SJCRH30 (cell line): ENCODE data around the gene SET. TPM values are rescaled to one million over a fixed set of nuclear protein-coding genes. Genes with fewer than 3 reads are reported as not detected.
"Not testable (repeated sequence)": the region's sequence is repeated elsewhere in the genome, so short reads cannot be mapped to it uniquely, and the experiment has no call there.

ENCODE experiments used
- DNase-seq, 2 experiments: peaks; one replicate each; pipeline ENCODE4 v3.0.0-alpha.2; 2015 to 2020
- H3K27ac ChIP-seq: fragments of 250-450 bp; sonication (Bioruptor Pico); 2 replicates; pipeline ENCODE4 v1.5.1; 2020; ENCODE audit warnings: mild to moderate bottlenecking, moderate library complexity
- H3K27me3 ChIP-seq: fragments of 250-450 bp; sonication (Bioruptor Pico); 2 replicates; pipeline ENCODE4 v1.5.1; 2020; ENCODE audit warnings: mild to moderate bottlenecking, moderate library complexity
- H3K36me3 ChIP-seq: fragments of 250-450 bp; sonication (Bioruptor Pico); 2 replicates; pipeline ENCODE4 v1.5.1; 2020; ENCODE audit warnings: mild to moderate bottlenecking, moderate library complexity
- H3K4me1 ChIP-seq: fragments of 250-450 bp; sonication (Bioruptor Pico); 2 replicates; pipeline ENCODE4 v1.5.1; 2020; ENCODE audit warnings: mild to moderate bottlenecking, moderate library complexity
- H3K4me3 ChIP-seq: fragments of 250-450 bp; sonication (Bioruptor Pico); 2 replicates; pipeline ENCODE4 v1.5.1; 2020; ENCODE audit warnings: mild to moderate bottlenecking, moderate library complexity
- H3K9me3 ChIP-seq: fragments of 250-450 bp; sonication (Bioruptor Pico); replicated peaks from 2 replicates; pipeline ENCODE4 v1.5.1; 2020; ENCODE audit warnings: mild to moderate bottlenecking, moderate library complexity
- total RNA-seq: library from RNA; depleted of rRNA; stranded (reverse); fragments of >200 nt; shearing (Covaris generic); gene quantifications from 2 replicates; pipeline ENCODE4 v1.2.3, GENCODE V29; 2014; rRNA removed

The SET gene, protein sequence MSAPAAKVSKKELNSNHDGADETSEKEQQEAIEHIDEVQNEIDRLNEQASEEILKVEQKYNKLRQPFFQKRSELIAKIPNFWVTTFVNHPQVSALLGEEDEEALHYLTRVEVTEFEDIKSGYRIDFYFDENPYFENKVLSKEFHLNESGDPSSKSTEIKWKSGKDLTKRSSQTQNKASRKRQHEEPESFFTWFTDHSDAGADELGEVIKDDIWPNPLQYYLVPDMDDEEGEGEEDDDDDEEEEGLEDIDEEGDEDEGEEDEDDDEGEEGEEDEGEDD
- 1,089 and 1,149 TPM in 2 replicates for total RNA-seq

DNA sequence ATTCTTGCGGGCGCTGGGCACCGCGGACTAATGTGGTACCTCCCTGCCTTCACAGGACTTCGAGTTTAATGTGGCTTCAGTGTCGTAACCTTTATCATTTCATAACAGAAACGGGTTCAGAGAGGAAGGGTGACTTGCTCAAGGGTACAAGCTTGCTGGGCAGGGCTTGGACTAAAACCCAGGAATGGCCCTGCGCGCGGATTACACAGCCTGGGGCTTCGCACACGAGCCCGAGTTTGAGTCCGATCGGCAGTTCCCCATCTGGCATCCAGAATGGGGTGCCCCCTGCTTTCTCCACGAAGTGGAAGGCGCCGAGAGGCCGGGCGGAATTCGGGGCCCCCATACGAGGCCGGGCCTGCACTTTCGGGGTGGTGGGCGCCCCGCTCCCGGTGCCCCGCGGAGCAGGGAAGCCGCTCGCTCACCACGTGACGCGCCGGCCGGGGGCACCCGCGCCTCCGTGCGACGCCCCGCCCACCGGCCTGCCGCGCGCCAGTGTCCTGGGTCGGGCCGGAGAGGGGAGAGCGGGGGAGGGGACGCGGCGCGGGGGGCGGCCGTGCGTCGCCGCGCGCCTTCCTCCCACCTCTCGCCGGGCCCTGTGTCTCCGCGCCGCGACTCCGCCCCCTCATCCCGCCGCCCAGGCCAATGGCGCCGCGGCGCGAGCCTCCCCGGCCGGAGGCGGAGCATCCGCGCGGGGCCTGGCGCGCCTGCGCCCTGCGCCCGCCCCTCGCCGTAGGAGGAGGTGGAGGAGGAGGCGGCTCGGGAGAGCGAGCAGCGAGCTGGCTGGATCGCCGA is at the start of gene SET:
Gene SET (plus strand): TSS at position 722 of the 792 bp plus-strand sequence. CDS start 361 bp downstream, outside the sequence.
- H3K4me1 ChIP-seq, result no peaks in the 10 kb centered on the region; the same call in 1 of the 2 replicates
- H3K27ac ChIP-seq, result peak within 1 kb of the TSS; percentile 67
- H3K4me3 ChIP-seq, result peak within 1 kb of the TSS; percentile 93
- peak; percentile 97 to 98 for DNase-seq
- H3K36me3 ChIP-seq, result peaks cover 35% of the 10 kb centered on the region
- no peaks in the 10 kb centered on the region for H3K9me3 ChIP-seq
- H3K27me3 ChIP-seq, result no peaks in the 10 kb centered on the region

DNA sequence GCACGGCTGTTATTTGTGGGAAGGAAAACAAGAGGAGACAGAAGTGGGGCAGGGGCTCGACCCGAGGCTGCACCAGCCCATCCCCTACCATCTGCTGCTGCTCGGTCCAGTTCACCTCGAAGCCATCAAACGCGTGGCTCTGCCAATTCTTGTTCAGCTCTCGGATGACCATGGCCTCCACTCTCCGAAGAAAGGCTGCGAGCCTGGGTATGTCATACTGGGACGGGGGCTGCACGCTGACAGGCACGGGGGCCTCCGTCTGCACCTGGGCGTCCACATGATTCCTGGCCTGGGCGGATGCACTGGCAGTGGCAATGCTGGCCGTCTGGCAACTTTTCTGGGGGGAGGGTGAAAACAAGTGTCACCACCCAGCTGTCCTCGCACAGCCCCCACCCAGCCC is 48.4 kb upstream of the SET start:
- Histone ChIP-seq H3K27ac (no peak overlapping the region), H3K4me3 (no peak overlapping the region), H3K27me3 (no peaks in the 10 kb centered on the region), H3K4me1 (peaks cover 13% of the 10 kb centered on the region), H3K9me3 (no peaks in the 10 kb centered on the region), H3K36me3 (peaks cover 10% of the 10 kb centered on the region)
- DNase-seq, result no peak

DNA sequence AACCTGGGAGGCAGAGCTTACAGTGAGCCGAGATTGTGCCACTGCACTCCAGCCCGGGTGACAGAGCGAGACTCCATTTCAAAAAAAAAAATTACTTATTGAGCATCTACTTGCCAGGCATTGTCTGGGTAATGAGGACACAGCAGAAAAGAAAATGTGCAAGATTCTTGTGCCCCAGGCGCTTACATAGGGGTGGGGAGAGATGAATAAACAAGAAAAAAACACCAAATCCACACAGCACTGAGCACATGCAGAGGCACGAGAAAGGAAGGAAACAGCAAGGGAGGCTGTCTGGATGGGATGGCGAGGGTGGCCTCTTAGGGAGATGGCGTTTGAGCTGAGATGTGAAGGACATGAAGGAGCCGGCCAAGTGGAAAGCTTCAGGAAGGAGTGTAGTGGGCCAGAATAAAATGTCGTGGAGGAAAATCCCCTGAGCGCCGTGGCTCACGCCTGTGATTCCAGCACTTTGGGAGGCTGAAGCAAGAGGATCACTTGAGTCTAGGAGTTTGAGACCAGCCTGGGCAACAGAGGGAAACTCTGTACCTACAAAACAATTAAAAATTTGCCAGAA is 46.3 kb upstream of the SET start:
- H3K4me3 ChIP-seq, result no peak overlapping the region
- no peaks in the 10 kb centered on the region for H3K9me3 ChIP-seq
- no peaks in the 10 kb centered on the region for H3K27me3 ChIP-seq
- H3K36me3 ChIP-seq, result peaks cover 10% of the 10 kb centered on the region
- no peaks in the 10 kb centered on the region for H3K4me1 ChIP-seq
- no peak for DNase-seq
- H3K27ac ChIP-seq, result no peak overlapping the region

DNA sequence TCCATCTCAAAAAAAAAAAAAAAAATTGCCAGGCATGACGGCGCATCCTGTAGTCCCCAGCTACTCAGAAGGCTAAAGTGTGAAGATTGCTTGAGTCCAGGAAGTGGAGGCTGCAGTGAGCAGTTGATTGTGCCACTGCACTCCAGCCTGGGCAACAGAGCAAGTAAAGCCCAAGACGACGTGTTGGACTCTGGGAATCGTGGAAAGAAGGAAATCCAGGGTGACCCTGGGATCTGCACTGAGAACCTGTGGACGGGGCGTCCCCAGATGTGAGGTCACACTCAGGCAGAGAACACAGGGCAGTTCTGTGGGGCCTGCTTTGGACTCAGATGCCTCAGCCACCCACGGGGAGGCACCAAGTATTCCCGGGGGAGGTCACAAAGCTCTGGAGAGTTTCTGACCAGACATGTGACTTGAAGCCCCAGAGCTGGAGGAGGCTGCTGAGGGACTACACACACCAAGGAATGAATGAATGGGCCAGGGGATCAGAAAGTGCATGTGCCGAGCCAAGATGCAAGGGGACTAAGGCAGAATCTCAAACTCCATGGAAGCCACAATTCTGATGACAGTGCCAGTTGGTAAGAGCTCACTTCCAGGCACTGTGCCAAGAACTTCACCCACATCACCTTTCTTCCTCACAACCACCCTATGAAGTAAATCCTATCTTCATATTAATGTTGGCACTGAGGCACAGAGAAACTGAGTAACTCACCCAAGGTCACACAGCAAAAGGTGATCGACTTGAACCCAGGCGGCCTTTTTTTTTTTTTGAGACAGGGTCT is 45.3 kb upstream of the SET start:
- no peak for DNase-seq
- no peaks in the 10 kb centered on the region for H3K27me3 ChIP-seq
- no peaks in the 10 kb centered on the region for H3K4me1 ChIP-seq
- no peak overlapping the region for H3K4me3 ChIP-seq
- H3K36me3 ChIP-seq, result peaks cover 7% of the 10 kb centered on the region
- H3K9me3 ChIP-seq, result no peaks in the 10 kb centered on the region
- H3K27ac ChIP-seq, result no peak overlapping the region

DNA sequence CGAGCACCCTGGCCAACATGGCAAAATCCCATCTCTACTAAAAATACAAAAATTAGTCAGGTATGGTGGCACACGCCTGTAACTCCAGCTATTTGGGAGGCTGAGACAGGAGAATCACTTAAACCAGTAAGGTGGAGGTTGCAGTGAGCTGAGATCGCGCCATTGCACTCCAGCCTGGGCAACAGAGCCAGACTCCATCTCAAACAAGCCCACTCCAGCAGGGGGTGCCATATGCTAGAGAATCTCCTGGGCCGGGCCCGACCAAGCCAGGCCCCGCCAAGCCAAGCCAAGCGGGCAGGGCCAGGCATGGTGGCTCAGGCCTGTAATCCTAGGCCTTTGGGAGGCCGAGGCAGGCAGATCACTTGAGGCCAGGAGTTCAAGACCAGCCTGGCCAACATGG is 40.8 kb upstream of the SET start:
- not testable (repeated sequence) for H3K4me3 ChIP-seq, H3K27me3 ChIP-seq, H3K9me3 ChIP-seq, H3K4me1 ChIP-seq, H3K27ac ChIP-seq, H3K36me3 ChIP-seq
- DNase-seq, result peak; percentile 55 to 64

DNA sequence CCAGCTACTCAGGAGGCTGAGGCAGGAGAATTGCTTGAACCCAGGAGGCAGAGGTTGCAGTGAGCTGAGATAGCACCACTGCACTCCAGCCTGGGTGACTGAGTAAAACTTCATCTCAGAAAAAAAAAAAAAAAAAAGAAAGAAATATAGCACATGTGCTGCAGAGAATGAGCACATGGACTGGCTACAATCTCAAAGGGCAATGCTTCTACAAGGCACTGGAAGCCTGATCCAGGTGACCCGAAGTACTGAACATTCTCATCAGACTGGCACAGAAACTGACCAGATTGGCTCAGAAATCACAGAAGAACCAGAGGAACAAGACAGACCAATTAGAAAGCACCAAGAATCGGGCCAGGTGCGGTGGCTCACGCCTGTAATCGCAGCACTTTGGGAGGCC is 37.2 kb upstream of the SET start:
- Histone ChIP-seq H3K27ac (no peak overlapping the region), H3K4me3 (no peak overlapping the region), H3K36me3 (no peaks in the 10 kb centered on the region), H3K4me1 (no peaks in the 10 kb centered on the region), H3K27me3 (no peaks in the 10 kb centered on the region), H3K9me3 (no peaks in the 10 kb centered on the region)
- DNase-seq, result no peak

DNA sequence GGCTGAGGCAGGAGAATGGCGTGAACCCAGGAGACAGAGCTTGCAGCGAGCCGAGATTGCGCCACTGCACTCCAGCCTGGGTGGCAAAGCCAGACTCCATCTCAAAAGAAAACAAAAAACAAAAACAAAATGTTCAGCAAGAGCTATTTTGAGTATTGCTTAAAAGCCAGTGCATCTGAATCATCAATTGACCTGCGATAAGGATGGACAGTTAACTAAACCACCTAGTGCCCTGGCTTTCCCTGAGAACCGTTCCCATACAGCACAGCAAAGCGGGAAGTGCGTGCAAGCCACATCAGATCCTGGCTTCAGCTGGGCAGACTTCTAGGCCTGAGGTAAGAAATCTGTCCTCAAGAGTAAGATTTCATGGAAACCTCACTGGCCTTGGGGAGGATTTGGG is 35.1 kb upstream of the SET start:
- Histone ChIP-seq H3K36me3 (no peaks in the 10 kb centered on the region), H3K4me3 (no peak overlapping the region), H3K4me1 (no peaks in the 10 kb centered on the region), H3K9me3 (no peaks in the 10 kb centered on the region), H3K27me3 (no peaks in the 10 kb centered on the region), H3K27ac (no peak overlapping the region)
- no peak for DNase-seq

DNA sequence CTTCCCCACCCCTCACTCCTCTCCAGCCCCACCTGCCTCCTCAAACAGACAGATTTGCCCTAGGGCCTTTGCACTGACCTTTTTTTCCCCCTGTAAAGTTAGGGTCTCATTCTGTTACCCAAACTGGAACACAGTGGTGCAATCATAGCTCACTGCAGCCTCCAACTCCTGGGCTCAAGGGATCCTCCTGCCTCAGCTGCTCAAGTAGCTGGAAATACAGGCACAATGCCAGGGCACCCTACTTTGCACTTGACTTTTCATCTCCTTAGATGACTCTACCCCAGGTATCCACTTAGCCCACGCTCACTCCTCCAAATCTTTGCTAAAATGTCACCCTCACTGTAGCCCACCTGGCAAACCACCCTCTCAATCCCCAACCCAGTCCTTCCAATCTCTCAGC is 34.5 kb upstream of the SET start:
- Histone ChIP-seq H3K27me3 (no peaks in the 10 kb centered on the region), H3K4me1 (no peaks in the 10 kb centered on the region), H3K36me3 (no peaks in the 10 kb centered on the region), H3K27ac (no peak overlapping the region), H3K4me3 (no peak overlapping the region), H3K9me3 (no peaks in the 10 kb centered on the region)
- DNase-seq, result no peak

DNA sequence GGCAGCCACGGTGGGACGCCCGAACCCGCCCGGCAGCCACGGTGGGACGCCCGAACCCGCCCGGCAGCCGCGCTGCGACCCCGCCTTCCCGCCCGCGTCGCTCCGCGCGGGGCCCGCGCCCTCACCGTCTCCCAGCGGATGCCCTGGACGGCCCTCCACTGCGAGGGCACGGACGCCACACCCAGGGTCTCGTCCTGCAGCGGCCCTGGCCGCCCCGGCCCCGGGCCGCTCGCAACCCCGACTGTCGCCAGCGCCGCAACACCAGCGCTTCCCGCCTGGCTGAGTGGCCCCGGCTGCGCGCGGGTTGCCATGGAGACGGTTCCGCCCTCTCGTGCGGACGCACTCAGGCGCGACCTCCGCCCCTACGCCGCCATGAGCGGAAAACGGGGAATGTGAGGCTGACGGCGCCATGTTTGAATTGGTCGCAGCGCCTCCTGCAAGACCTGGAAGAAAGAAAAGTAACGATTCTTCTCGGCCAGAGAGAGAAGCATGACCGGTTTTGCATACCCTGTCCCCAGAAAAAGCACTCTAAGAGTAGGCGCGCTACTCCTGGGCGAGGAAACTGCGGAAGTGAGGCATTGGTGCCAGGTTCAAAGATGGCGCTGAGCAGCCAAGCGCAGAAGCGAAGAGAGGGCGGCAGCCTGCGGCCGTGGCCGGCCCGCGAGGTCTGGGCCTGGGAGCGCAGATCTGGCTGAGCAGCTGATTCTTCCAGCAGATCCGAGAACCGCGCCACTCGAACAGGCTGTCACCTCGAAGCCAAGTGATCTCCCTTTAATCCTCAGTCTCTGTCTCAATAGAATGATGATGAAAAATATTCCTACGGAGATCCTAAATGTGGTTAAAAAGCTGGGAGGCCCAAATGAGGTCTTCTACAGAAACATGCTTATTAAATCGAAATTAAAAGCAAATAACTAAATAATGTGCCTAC is 32.3 kb upstream of the SET start, which contains the start of gene DYNC2I2:
Gene DYNC2I2 (minus strand): TSS at position 432 of the 928 bp plus-strand sequence. CDS start 121 bp downstream, at position 311.
- H3K4me3 ChIP-seq, result peak within 1 kb of the TSS; percentile 65
- H3K27ac ChIP-seq, result peak within 1 kb of the TSS; percentile 100
- H3K9me3 ChIP-seq, result no peaks in the 10 kb centered on the region
- peak; percentile 97 to 98 for DNase-seq
- H3K4me1 ChIP-seq, result no peaks in the 10 kb centered on the region
- no peaks in the 10 kb centered on the region for H3K27me3 ChIP-seq
- no peaks in the 10 kb centered on the region for H3K36me3 ChIP-seq

DNA sequence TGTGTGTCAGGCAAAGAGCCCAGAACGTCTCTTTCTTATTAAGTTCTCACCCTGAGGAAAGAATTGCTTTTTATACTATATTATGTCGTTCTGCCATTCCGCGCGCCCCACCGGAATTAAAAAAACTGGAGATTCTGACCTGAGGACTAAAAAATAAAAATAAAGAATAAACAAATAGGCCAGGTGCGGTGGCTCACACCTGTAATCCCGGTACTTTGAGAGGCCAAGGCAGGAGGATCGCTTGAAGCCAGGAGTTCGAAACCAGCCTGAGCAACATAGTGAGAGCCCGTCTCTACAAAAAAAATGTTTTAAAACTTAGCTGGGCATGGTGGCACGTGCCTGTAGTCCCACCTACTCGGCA is 31.7 kb upstream of the SET start:
- no peak for DNase-seq
- Histone ChIP-seq H3K27ac (peak overlapping the region; percentile 100), H3K27me3 (no peaks in the 10 kb centered on the region), H3K4me3 (peak overlapping the region; percentile 65), H3K4me1 (no peaks in the 10 kb centered on the region), H3K9me3 (no peaks in the 10 kb centered on the region), H3K36me3 (no peaks in the 10 kb centered on the region)

DNA sequence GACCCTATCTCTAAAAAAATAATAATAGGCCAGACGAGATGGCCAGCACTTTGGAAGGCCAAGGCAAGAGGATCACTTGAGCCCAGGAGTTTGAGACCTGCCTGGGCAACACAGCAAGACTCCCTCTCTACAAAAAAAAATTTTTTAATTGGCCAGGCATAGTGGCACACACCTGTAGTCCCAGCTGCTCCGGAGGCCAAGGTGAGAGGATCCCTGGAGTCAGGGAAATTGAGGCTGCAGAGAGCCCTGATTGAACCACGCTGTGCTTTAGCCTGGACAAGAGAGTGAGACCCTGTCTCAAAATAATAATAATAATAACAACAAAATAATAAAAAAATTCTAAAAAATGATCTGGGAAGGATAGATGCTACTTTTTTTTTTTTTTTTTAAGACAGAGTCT is 31.2 kb upstream of the SET start:
- H3K9me3 ChIP-seq, result no peaks in the 10 kb centered on the region
- no peak overlapping the region for H3K27ac ChIP-seq
- no peaks in the 10 kb centered on the region for H3K27me3 ChIP-seq

DNA sequence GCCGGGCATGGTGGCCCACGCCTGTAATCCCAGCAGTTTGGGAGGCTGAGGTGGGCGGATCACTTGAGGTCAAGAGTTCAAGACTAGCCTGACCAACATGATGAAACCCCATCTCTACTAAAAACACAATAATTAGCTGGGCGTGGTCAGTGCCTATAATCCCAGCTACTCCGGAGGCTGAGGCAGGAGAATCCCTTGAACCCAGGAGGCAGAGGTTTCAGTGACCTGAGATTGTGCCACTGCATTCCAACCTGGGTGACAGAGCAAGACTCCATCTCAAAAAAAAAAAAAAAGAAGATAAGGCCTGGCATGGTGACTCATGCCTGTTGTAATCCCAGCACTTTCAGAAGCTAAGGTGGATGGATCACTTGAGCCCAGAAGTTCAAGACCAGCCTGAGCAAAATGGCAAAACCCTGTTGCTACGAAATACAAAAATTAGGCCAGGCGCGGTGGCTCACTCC is 22.5 kb upstream of the SET start:
- not testable (repeated sequence) for H3K27ac ChIP-seq, H3K27me3 ChIP-seq

More for the DNA sequence above, 31.2 kb upstream of the SET start:
- Histone ChIP-seq H3K4me1 (no peaks in the 10 kb centered on the region), H3K36me3 (no peaks in the 10 kb centered on the region), H3K4me3 (no peak overlapping the region)
- no peak for DNase-seq

DNA sequence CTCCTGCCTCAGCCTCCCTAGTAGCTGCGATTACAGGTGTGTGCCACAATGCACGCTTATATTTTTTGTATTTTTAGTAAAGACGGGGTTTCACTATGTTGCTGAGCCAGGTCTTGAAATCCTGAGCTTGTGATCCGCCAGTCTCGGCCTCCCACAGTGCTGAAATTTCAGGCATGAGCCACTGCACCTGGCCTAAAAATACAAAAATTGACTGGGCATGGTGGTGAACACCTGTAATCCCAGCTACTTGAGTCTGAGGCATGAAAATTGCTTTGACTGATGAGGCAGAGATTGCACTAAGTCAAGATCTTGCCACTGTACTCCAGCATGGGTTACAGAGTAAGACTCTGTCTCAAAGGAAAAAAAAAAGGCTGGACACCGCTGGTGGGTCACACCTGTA is 19.2 kb upstream of the SET start:
- Histone ChIP-seq H3K27ac (no peak overlapping the region), H3K27me3 (no peaks in the 10 kb centered on the region), H3K4me1 (no peaks in the 10 kb centered on the region), H3K4me3 (no peak overlapping the region), H3K36me3 (no peaks in the 10 kb centered on the region), H3K9me3 (no peaks in the 10 kb centered on the region)
- DNase-seq, result no peak

More for the DNA sequence above, 22.5 kb upstream of the SET start:
- H3K36me3 ChIP-seq, H3K9me3 ChIP-seq, DNase-seq, H3K4me3 ChIP-seq, H3K4me1 ChIP-seq: not testable (repeated sequence)

DNA sequence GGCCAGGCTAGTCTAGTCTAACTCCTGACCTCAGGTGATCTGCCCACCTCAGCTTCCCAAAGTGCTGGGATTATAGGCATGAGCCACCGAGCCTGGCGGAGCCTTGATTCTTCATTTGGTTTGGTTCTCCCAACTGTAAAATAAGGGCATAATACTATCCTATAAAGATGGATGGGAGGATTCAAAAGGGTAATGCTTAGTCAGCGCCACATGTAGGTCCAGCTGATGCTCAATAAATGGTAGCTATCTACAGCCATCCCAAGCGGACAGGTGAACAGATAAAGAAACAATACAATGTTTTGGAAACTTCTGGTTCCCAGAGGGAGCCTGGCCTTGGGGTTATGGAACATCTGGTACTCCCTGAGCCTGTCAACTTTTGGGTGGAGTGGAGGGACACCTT is 13.6 kb upstream of the SET start:
- DNase-seq, result no peak
- no peak overlapping the region for H3K4me3 ChIP-seq
- H3K4me1 ChIP-seq, result no peaks in the 10 kb centered on the region
- H3K36me3 ChIP-seq, result no peaks in the 10 kb centered on the region
- H3K27ac ChIP-seq, result no peak overlapping the region
- no peaks in the 10 kb centered on the region for H3K9me3 ChIP-seq
- H3K27me3 ChIP-seq, result no peaks in the 10 kb centered on the region
